GM19397 (cell line): ENCODE results near the gene TAL1.

Experiments
- ATAC-seq: cut with Tn5 transposase; IDR thresholded peaks from one replicate; pipeline ENCODE4 v1.9.1; 2021; ENCODE audit warnings: mild to moderate bottlenecking, moderate library complexity; ENCODE audit not compliant: unreplicated experiment

The TAL1 gene

GRCh38 chr1:47189844-47190508 is 42.0 kb downstream of the TAL1 start, which contains the start of gene PDZK1IP1:
Gene PDZK1IP1, minus strand, starts transcription at chr1:47190036. Its CDS starts 104 bp downstream, at chr1:47189932.
- ATAC-seq, result no peak

- no peak for ATAC-seq
These were observed 42.9 kb downstream of the TAL1 start for GRCh38 chr1:47188791-47189785.

- no peak for ATAC-seq
These were observed 44.1 kb downstream of the TAL1 start for GRCh38 chr1:47187926-47188250.

- no peak for ATAC-seq
These were observed 44.6 kb downstream of the TAL1 start for GRCh38 chr1:47187231-47187925.

- ATAC-seq, result no peak
These were observed 45.5 kb downstream of the TAL1 start for GRCh38 chr1:47186267-47187185.

- ATAC-seq, result no peak
These were observed 47.0 kb downstream of the TAL1 start for GRCh38 chr1:47184822-47185677.

GRCh38 chr1:47184090-47184821 is 47.8 kb downstream of the TAL1 start:
- no peak for ATAC-seq

- no peak for ATAC-seq
These were observed 48.5 kb downstream of the TAL1 start for GRCh38 chr1:47183308-47184089.

GRCh38 chr1:47182676-47183235 is 49.3 kb downstream of the TAL1 start:
- ATAC-seq, result no peak

GRCh38 chr1:47181955-47182675 is 49.9 kb downstream of the TAL1 start:
- ATAC-seq, result no peak

- no peak for ATAC-seq
These were observed 50.7 kb downstream of the TAL1 start for GRCh38 chr1:47181095-47181954.

GRCh38 chr1:47180603-47181094 is 51.4 kb downstream of the TAL1 start:
- no peak for ATAC-seq

- no peak for ATAC-seq
These were observed 51.9 kb downstream of the TAL1 start for GRCh38 chr1:47179988-47180563.

- peak; percentile 74 for ATAC-seq
These were observed 52.7 kb downstream of the TAL1 start for GRCh38 chr1:47179017-47179987.
